SK-N-SH treated with all-trans-retinoic acid at 6 μM for 48 hours (cell line): ENCODE measurements around the gene ACBD6.
"Not testable (repeated sequence)": the region's sequence is repeated elsewhere in the genome, so short reads cannot be mapped to it uniquely, and the experiment has no call there.

Experiments
- ATAC-seq: fragments of 200-7000 bp; cut with Tn5 transposase; 3 replicates; pipeline ENCODE4 v1.9.1; 2020; ENCODE audit warnings: mild to moderate bottlenecking, moderate library complexity
- ARNTL ChIP-seq: fragments of 450-650 bp; formaldehyde crosslinking; IDR thresholded peaks from 2 replicates; pipeline ENCODE4 v1.5.0; 2020; ENCODE audit warnings: low read depth, mild to moderate bottlenecking, moderate library complexity, borderline replicate concordance
- BACH2 ChIP-seq: fragments of 250-450 bp; sonication (Bioruptor Pico); IDR thresholded peaks from 2 replicates; pipeline ENCODE4 v1.9.0; 2021; ENCODE audit warnings: mild to moderate bottlenecking, borderline replicate concordance
- CSDC2 ChIP-seq: fragments of 250-450 bp; sonication (Bioruptor Pico); IDR thresholded peaks from 2 replicates; pipeline ENCODE4 v1.5.0; 2020; ENCODE audit warnings: mild to moderate bottlenecking, moderate library complexity
- CSRNP3 ChIP-seq: fragments of 250-450 bp; sonication (Bioruptor Pico); IDR thresholded peaks from 2 replicates; pipeline ENCODE4 v1.5.1; 2021; ENCODE audit warnings: mild to moderate bottlenecking, moderate library complexity
- ESRRG ChIP-seq: fragments of 250-450 bp; sonication (Bioruptor Pico); IDR thresholded peaks from 2 replicates; pipeline ENCODE4 v1.6.1; 2021; ENCODE audit warnings: mild to moderate bottlenecking
- GLIS3 ChIP-seq: fragments of 250-450 bp; sonication (Bioruptor Pico); IDR thresholded peaks from 2 replicates; pipeline ENCODE4 v1.5.0; 2020; ENCODE audit warnings: mild to moderate bottlenecking, moderate library complexity
- ISL1 ChIP-seq: fragments of 250-450 bp; sonication (Bioruptor Pico); IDR thresholded peaks from 2 replicates; pipeline ENCODE4 v2.1.2; 2022; ENCODE audit warnings: mild to moderate bottlenecking, moderate library complexity
- OSR1 ChIP-seq: fragments of 250-450 bp; sonication (Bioruptor Pico); IDR thresholded peaks from 2 replicates; pipeline ENCODE4 v1.8.0; 2022; ENCODE audit warnings: moderate library complexity, mild to moderate bottlenecking, inconsistent platforms
- PATZ1 ChIP-seq: fragments of 250-450 bp; sonication (Bioruptor Pico); IDR thresholded peaks from 2 replicates; pipeline ENCODE4 v1.8.0; 2020; ENCODE audit warnings: mild to moderate bottlenecking, moderate library complexity, borderline replicate concordance
- PPARA ChIP-seq: fragments of 250-450 bp; sonication (Bioruptor Pico); IDR thresholded peaks from 2 replicates; pipeline ENCODE4 v1.5.0; 2020; ENCODE audit warnings: mild to moderate bottlenecking, borderline replicate concordance
- RARB ChIP-seq: fragments of 250-450 bp; sonication (Bioruptor Pico); IDR thresholded peaks from 2 replicates; pipeline ENCODE4 v1.8.0; 2021; ENCODE audit warnings: mild to moderate bottlenecking, moderate library complexity
- SNAI2 ChIP-seq: fragments of 250-450 bp; sonication (Bioruptor Pico); IDR thresholded peaks from 2 replicates; pipeline ENCODE4 v1.5.0; 2020; ENCODE audit warnings: mild to moderate bottlenecking, moderate library complexity
- TCF4 ChIP-seq: fragments of 250-450 bp; sonication (Bioruptor Pico); IDR thresholded peaks from 2 replicates; pipeline ENCODE4 v1.8.0; 2021; ENCODE audit warnings: mild to moderate bottlenecking, moderate library complexity, borderline replicate concordance
- TOX ChIP-seq: fragments of 250-450 bp; sonication (Bioruptor Pico); IDR thresholded peaks from 2 replicates; pipeline ENCODE4 v1.8.0; 2021; ENCODE audit warnings: mild to moderate bottlenecking, moderate library complexity, borderline replicate concordance
- ZC3H10 ChIP-seq: fragments of 250-450 bp; sonication (Bioruptor Pico); IDR thresholded peaks from 2 replicates; pipeline ENCODE4 v1.5.1; 2021; ENCODE audit warnings: mild to moderate bottlenecking, moderate library complexity
- ZFP3 ChIP-seq: fragments of 250-450 bp; sonication (Bioruptor Pico); IDR thresholded peaks from 2 replicates; pipeline ENCODE4 v1.5.0; 2020; ENCODE audit warnings: mild to moderate bottlenecking, moderate library complexity
- ZNF565 ChIP-seq: fragments of 450-650 bp; formaldehyde crosslinking; conservative IDR thresholded peaks from 2 replicates; pipeline ENCODE4 v1.5.0; 2020; ENCODE audit warnings: low read depth, mild to moderate bottlenecking, moderate library complexity
- ZNF70 ChIP-seq: fragments of 450-650 bp; formaldehyde crosslinking; IDR thresholded peaks from 2 replicates; pipeline ENCODE4 v1.5.0; 2020; ENCODE audit warnings: mild to moderate bottlenecking, moderate library complexity
- ZNF8 ChIP-seq: fragments of 450-650 bp; formaldehyde crosslinking; IDR thresholded peaks from 2 replicates; pipeline ENCODE4 v1.5.0; 2020; ENCODE audit warnings: mild to moderate bottlenecking, moderate library complexity
- TF ChIP-seq, protein P1 (sequence below): fragments of 250-450 bp; sonication (Bioruptor Pico); IDR thresholded peaks from 2 replicates; pipeline ENCODE4 v1.5.1; 2020; ENCODE audit warnings: low read depth, mild to moderate bottlenecking, moderate library complexity
- TF ChIP-seq, protein P2 (sequence below): fragments of 250-450 bp; sonication (Bioruptor Pico); IDR thresholded peaks from 2 replicates; pipeline ENCODE4 v1.5.0; 2020; ENCODE audit warnings: mild to moderate bottlenecking, moderate library complexity

The ACBD6 gene

DNA sequence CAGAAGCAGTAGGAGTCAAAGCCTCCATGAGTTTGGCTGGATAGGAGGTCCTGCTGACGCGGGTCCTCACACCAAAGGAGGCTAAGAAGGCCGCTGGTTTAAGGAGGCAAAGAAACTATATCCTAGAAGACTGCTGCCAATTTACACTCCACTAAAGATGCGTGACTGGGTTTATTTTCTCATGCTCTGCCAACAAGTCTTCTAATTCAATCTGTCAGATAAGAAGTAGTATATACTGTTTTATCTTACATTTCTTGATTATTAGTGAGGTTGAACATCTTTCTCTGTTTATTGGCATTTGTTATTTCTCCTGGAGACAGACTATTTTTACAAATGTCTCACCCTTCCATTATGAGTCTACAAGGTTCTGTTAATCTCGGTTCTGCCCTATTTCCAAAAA lies 34.1 kb downstream of the ACBD6 start:
- no peak for ATAC-seq
- no peak for TF ChIP-seq CSRNP3 (CRISPR knock-in tag)
- no peak for TF ChIP-seq ZNF8 (CRISPR knock-in tag)
- no peak for TF ChIP-seq PPARA (CRISPR knock-in tag)
- TF ChIP-seq ZC3H10 (CRISPR knock-in tag), result no peak
- TF ChIP-seq, protein P1, sequence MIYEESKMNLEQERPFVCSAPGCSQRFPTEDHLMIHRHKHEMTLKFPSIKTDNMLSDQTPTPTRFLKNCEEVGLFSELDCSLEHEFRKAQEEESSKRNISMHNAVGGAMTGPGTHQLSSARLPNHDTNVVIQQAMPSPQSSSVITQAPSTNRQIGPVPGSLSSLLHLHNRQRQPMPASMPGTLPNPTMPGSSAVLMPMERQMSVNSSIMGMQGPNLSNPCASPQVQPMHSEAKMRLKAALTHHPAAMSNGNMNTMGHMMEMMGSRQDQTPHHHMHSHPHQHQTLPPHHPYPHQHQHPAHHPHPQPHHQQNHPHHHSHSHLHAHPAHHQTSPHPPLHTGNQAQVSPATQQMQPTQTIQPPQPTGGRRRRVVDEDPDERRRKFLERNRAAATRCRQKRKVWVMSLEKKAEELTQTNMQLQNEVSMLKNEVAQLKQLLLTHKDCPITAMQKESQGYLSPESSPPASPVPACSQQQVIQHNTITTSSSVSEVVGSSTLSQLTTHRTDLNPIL (CRISPR knock-in tag), result no peak
- no peak for TF ChIP-seq GLIS3 (CRISPR knock-in tag)
- TF ChIP-seq PATZ1, result no peak
- no peak for TF ChIP-seq OSR1 (CRISPR knock-in tag)
- TF ChIP-seq CSDC2 (CRISPR knock-in tag), result no peak
- no peak for TF ChIP-seq BACH2
- TF ChIP-seq ZFP3 (CRISPR knock-in tag), result no peak
- TF ChIP-seq RARB, result no peak
- TF ChIP-seq ARNTL (CRISPR knock-in tag), result no peak
- TF ChIP-seq SNAI2 (CRISPR knock-in tag), result no peak
- no peak for TF ChIP-seq TOX (CRISPR knock-in tag)
- no peak for TF ChIP-seq ZNF70 (CRISPR knock-in tag)

- TF ChIP-seq CSDC2 (CRISPR knock-in tag) (no peak), ESRRG (CRISPR knock-in tag) (no peak), ZNF565 (CRISPR knock-in tag) (no peak), ZNF70 (CRISPR knock-in tag) (no peak), BACH2 (no peak), PPARA (CRISPR knock-in tag) (no peak), TCF4 (no peak), ZC3H10 (CRISPR knock-in tag) (no peak), ARNTL (CRISPR knock-in tag) (no peak), TOX (CRISPR knock-in tag) (no peak), CSRNP3 (CRISPR knock-in tag) (no peak), OSR1 (CRISPR knock-in tag) (no peak), SNAI2 (CRISPR knock-in tag) (no peak), ISL1 (CRISPR knock-in tag) (no peak)
- TF ChIP-seq, protein P2, sequence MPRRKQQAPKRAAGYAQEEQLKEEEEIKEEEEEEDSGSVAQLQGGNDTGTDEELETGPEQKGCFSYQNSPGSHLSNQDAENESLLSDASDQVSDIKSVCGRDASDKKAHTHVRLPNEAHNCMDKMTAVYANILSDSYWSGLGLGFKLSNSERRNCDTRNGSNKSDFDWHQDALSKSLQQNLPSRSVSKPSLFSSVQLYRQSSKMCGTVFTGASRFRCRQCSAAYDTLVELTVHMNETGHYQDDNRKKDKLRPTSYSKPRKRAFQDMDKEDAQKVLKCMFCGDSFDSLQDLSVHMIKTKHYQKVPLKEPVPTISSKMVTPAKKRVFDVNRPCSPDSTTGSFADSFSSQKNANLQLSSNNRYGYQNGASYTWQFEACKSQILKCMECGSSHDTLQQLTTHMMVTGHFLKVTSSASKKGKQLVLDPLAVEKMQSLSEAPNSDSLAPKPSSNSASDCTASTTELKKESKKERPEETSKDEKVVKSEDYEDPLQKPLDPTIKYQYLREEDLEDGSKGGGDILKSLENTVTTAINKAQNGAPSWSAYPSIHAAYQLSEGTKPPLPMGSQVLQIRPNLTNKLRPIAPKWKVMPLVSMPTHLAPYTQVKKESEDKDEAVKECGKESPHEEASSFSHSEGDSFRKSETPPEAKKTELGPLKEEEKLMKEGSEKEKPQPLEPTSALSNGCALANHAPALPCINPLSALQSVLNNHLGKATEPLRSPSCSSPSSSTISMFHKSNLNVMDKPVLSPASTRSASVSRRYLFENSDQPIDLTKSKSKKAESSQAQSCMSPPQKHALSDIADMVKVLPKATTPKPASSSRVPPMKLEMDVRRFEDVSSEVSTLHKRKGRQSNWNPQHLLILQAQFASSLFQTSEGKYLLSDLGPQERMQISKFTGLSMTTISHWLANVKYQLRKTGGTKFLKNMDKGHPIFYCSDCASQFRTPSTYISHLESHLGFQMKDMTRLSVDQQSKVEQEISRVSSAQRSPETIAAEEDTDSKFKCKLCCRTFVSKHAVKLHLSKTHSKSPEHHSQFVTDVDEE (CRISPR knock-in tag), result no peak
- no peak for ATAC-seq
Observed at GRCh38 chr1:180462102-180462501, 40.3 kb downstream of the ACBD6 start.

DNA sequence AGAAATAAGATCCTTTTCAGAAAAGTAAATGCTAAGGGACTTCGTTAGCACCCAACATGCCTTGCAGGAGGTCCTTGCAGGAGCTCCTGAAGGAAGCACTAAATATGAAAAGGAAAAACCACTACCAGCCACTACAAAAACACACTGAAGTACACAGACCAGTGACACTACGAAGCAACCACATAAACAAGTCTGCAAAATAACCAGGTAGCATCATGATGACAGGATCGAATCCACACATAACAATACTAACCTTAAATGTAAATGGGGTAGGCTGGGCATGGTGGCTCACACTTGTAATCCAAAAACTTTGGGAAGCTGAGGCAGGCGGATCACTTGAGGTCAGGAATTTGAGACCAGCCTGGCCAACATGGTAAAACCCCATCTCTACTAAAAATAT lies 40.7 kb downstream of the ACBD6 start:
- ATAC-seq, result not testable (repeated sequence)
